ENCODE results near the gene MAP4K4. TPM values are rescaled to one million over a fixed set of nuclear protein-coding genes. Genes with fewer than 3 reads are reported as not detected.
A peak's percentile ranks its signal among the peaks of the same experiment; 100 is the strongest.

Gene MAP4K4
- total and polyA plus RNA-seq, 4 donors = 106 to 363 (median 200) TPM

- no peak overlapping the region for H3K4me3 ChIP-seq (ENCODE audit: low read depth, low read length)
- H3K9me3 ChIP-seq (ENCODE audit: control insufficient read depth, insufficient read depth, low read length) = no peaks in the 10 kb centered on the region
- DNase-seq (ENCODE audit: low read depth in 4 of 6, low spot score in 6 of 6) = no peak
- H3K36me3 ChIP-seq (ENCODE audit: control insufficient read depth, insufficient read depth, low read length) = no peaks in the 10 kb centered on the region
- H3K27me3 ChIP-seq (ENCODE audit: control insufficient read depth, insufficient read depth, low read length) = no peaks in the 10 kb centered on the region
- WGBS (ENCODE audit: insufficient coverage) = no CpG with 5 or more reads among the region's 1 CpG
- H3K27ac ChIP-seq (ENCODE audit: low read depth, low read length) = no peak overlapping the region
- H3K4me1 ChIP-seq (ENCODE audit: control insufficient read depth, insufficient read depth, low read length) = peaks cover 35% of the 10 kb centered on the region
Measured at GRCh38 chr2:101736861-101737291, 39.4 kb downstream of the MAP4K4 start.

DNA sequence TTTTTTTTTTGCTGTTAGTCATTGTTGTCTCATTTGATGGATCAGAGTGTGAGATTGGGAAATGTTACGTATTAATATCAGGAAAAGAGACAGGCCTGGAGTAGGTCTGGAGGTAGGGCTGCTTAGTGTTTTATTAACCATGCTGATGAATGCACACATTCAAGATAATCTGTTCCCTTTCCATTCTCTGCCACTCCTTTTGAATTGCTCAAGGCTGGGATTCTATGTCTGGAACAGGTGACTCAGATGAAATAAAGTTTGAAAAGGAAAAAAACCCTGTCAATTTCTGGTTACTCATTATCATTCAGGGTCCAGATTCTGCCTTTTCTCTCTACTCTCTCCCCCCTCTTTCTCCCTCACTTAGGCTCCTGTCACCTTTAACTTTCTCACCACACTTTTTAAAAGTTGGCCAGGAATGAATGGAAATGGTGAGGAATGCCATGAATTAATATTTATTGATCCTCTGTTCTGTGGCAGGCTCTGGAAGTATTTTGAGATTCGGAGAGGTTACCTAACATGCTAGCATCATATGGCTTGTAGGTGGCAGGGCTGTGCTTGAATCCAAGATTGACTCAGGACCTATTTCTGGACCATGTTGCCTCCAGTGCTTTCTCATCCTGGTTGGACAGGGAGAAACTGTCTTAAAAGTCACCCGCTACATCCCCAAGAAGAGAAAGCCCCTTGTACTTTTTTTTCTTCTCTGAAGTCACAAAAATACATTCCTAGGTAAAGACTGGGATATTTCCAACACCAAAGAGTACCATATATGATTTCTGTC, 40.2 kb downstream of the MAP4K4 start:
- no peak for DNase-seq (ENCODE audit: low read depth in 4 of 6, low spot score in 6 of 6)
- Histone ChIP-seq H3K27ac (ENCODE audit: low read depth, low read length) (no peak overlapping the region), H3K27me3 (ENCODE audit: control insufficient read depth, insufficient read depth, low read length) (no peaks in the 10 kb centered on the region), H3K4me3 (ENCODE audit: low read depth, low read length) (no peak overlapping the region), H3K9me3 (ENCODE audit: control insufficient read depth, insufficient read depth, low read length) (no peaks in the 10 kb centered on the region), H3K4me1 (ENCODE audit: control insufficient read depth, insufficient read depth, low read length) (peaks cover 37% of the 10 kb centered on the region), H3K36me3 (ENCODE audit: control insufficient read depth, insufficient read depth, low read length) (no peaks in the 10 kb centered on the region)
- WGBS (ENCODE audit: insufficient coverage) = 71% methylated on average over 1 of the region's 3 CpGs

GRCh38 chr2:101738649-101739048, 41.1 kb downstream of the MAP4K4 start:
- no peak overlapping the region for H3K27ac ChIP-seq (ENCODE audit: low read depth, low read length)
- peaks cover 36% of the 10 kb centered on the region for H3K4me1 ChIP-seq (ENCODE audit: control insufficient read depth, insufficient read depth, low read length)
- no peaks in the 10 kb centered on the region for H3K36me3 ChIP-seq (ENCODE audit: control insufficient read depth, insufficient read depth, low read length)
- no peaks in the 10 kb centered on the region for H3K9me3 ChIP-seq (ENCODE audit: control insufficient read depth, insufficient read depth, low read length)
- no peaks in the 10 kb centered on the region for H3K27me3 ChIP-seq (ENCODE audit: control insufficient read depth, insufficient read depth, low read length)
- no CpG with 5 or more reads among the region's 2 CpGs for WGBS (ENCODE audit: insufficient coverage)
- H3K4me3 ChIP-seq (ENCODE audit: low read depth, low read length) = no peak overlapping the region
- DNase-seq (ENCODE audit: low read depth in 4 of 6, low spot score in 6 of 6) = no peak

- no peaks in the 10 kb centered on the region for H3K9me3 ChIP-seq (ENCODE audit: control insufficient read depth, insufficient read depth, low read length)
- H3K27me3 ChIP-seq (ENCODE audit: control insufficient read depth, insufficient read depth, low read length) = no peaks in the 10 kb centered on the region
- WGBS (ENCODE audit: insufficient coverage) = no CpG with 5 or more reads among the region's 1 CpG
- no peak overlapping the region for H3K4me3 ChIP-seq (ENCODE audit: low read depth, low read length)
- no peak for DNase-seq (ENCODE audit: low read depth in 4 of 6, low spot score in 6 of 6)
- peaks cover 32% of the 10 kb centered on the region for H3K4me1 ChIP-seq (ENCODE audit: control insufficient read depth, insufficient read depth, low read length)
- H3K36me3 ChIP-seq (ENCODE audit: control insufficient read depth, insufficient read depth, low read length) = no peaks in the 10 kb centered on the region
- peak overlapping the region; percentile 33 for H3K27ac ChIP-seq (ENCODE audit: low read depth, low read length)
Measured at GRCh38 chr2:101740555-101740964, 43.1 kb downstream of the MAP4K4 start.

DNA sequence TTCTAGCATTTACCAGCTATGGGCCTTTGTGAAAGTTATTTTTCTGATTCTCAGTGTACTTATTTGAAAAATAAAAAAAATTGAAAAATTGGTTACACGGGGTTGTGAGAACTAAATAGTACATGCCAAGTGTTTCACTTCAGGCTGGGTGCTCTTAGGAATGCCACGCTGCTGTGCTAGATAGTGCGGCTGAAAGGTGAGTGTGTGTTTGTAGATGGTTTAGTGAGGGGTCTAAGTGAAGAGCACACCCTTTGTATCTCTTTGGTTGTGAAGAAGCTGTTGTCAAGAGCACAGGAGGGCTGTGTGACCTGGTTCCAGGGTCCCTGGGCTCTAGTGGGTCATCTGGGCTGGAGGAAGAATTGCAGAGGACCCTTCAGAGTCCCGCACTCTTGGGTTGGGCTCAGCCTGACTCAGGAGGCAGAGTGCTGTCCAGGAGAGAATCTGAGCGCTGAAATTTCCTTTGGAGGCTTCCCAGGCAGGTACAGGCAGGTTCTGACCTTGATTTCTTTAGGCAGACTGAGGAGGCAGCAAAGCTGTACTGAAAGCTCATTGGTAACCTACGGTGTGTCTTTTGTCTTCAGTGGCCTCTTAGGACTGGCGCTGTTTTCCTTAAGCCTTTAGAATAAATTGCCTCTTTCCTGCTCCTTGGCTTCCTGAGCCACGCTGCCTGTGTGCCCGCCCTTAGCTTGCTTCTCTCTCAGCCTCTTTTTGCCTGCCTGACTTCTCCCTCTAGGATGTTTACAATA, 44.4 kb downstream of the MAP4K4 start:
- Histone ChIP-seq H3K9me3 (ENCODE audit: control insufficient read depth, insufficient read depth, low read length) (no peaks in the 10 kb centered on the region), H3K36me3 (ENCODE audit: control insufficient read depth, insufficient read depth, low read length) (no peaks in the 10 kb centered on the region), H3K4me3 (ENCODE audit: low read depth, low read length) (no peak overlapping the region), H3K4me1 (ENCODE audit: control insufficient read depth, insufficient read depth, low read length) (peaks cover 26% of the 10 kb centered on the region), H3K27me3 (ENCODE audit: control insufficient read depth, insufficient read depth, low read length) (no peaks in the 10 kb centered on the region), H3K27ac (ENCODE audit: low read depth, low read length) (peak overlapping the region; percentile 26)
- WGBS (ENCODE audit: insufficient coverage) = 45% methylated on average over 7 of the region's 9 CpGs
- peak in 1 of 6 donors; percentile 63 for DNase-seq (ENCODE audit: low read depth in 4 of 6, low spot score in 6 of 6)

- 0% methylated on average over 1 of the region's 1 CpG for WGBS (ENCODE audit: insufficient coverage)
- Histone ChIP-seq H3K9me3 (ENCODE audit: control insufficient read depth, insufficient read depth, low read length) (no peaks in the 10 kb centered on the region), H3K27me3 (ENCODE audit: control insufficient read depth, insufficient read depth, low read length) (no peaks in the 10 kb centered on the region), H3K4me1 (ENCODE audit: control insufficient read depth, insufficient read depth, low read length) (peaks cover 29% of the 10 kb centered on the region), H3K4me3 (ENCODE audit: low read depth, low read length) (no peak overlapping the region), H3K27ac (ENCODE audit: low read depth, low read length) (peak overlapping the region; percentile 26), H3K36me3 (ENCODE audit: control insufficient read depth, insufficient read depth, low read length) (no peaks in the 10 kb centered on the region)
- no peak for DNase-seq (ENCODE audit: low read depth in 4 of 6, low spot score in 6 of 6)
Measured at GRCh38 chr2:101742547-101742946, 45.0 kb downstream of the MAP4K4 start.

GRCh38 chr2:101743288-101743687, 45.8 kb downstream of the MAP4K4 start:
- H3K4me3 ChIP-seq (ENCODE audit: low read depth, low read length) = no peak overlapping the region
- peaks cover 29% of the 10 kb centered on the region for H3K4me1 ChIP-seq (ENCODE audit: control insufficient read depth, insufficient read depth, low read length)
- no CpG with 5 or more reads among the region's 3 CpGs for WGBS (ENCODE audit: insufficient coverage)
- H3K27me3 ChIP-seq (ENCODE audit: control insufficient read depth, insufficient read depth, low read length) = no peaks in the 10 kb centered on the region
- no peak for DNase-seq (ENCODE audit: low read depth in 4 of 6, low spot score in 6 of 6)
- H3K36me3 ChIP-seq (ENCODE audit: control insufficient read depth, insufficient read depth, low read length) = no peaks in the 10 kb centered on the region
- peak overlapping the region; percentile 34 for H3K27ac ChIP-seq (ENCODE audit: low read depth, low read length)
- no peaks in the 10 kb centered on the region for H3K9me3 ChIP-seq (ENCODE audit: control insufficient read depth, insufficient read depth, low read length)

GRCh38 chr2:101744832-101745231, 47.3 kb downstream of the MAP4K4 start:
- 86% methylated on average over 1 of the region's 1 CpG for WGBS (ENCODE audit: insufficient coverage)
- no peak overlapping the region for H3K27ac ChIP-seq (ENCODE audit: low read depth, low read length)
- no peak for DNase-seq (ENCODE audit: low read depth in 4 of 6, low spot score in 6 of 6)
- H3K9me3 ChIP-seq (ENCODE audit: control insufficient read depth, insufficient read depth, low read length) = no peaks in the 10 kb centered on the region
- H3K36me3 ChIP-seq (ENCODE audit: control insufficient read depth, insufficient read depth, low read length) = no peaks in the 10 kb centered on the region
- H3K4me3 ChIP-seq (ENCODE audit: low read depth, low read length) = no peak overlapping the region
- H3K4me1 ChIP-seq (ENCODE audit: control insufficient read depth, insufficient read depth, low read length) = peaks cover 29% of the 10 kb centered on the region
- no peaks in the 10 kb centered on the region for H3K27me3 ChIP-seq (ENCODE audit: control insufficient read depth, insufficient read depth, low read length)

DNA sequence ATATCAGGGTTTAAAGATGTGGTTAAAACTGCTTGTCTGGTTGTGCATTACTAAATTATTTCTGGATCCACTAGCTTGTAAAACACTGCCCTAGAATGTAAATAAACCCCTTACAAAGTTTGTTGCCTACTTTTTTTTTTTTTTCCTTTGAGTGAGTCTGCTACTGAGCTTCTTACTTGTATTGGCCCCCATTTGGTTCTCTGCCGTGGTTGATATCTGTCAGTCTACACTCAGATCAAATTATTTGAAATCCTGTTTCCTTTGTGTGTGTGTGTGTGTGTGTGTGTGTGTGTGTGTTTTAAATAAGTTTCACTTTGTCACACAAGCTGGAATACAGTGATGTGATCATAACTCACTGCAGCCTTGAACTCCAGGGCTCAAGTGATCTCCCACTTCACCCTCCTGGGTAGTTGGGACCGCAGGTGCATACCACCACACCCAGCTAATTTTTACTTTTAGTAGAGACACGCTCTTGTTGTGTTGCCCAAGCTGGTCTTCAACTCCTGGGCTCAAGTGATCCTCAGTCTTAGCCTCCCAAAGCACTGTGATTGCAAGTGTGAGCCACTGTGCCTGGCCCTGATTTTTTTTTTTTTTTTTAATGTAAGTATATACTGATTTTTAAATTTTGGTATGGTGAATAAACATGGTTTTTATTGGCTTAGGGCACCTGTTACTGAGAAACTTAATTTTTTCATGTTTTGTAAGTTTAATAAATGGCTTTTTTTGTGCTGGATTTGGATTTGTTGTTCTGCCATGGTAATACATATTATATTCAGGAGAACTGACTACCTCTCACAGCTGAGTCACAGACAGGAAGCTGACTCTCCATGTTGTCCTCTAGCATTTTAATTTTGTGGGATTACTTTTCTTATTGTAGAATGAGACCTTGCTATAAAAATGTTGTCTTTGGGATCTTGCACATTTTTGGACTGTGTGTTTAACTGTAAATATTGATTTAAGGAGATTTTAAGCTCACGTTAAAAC, 48.5 kb downstream of the MAP4K4 start:
- Histone ChIP-seq H3K27me3 (ENCODE audit: control insufficient read depth, insufficient read depth, low read length) (no peaks in the 10 kb centered on the region), H3K27ac (ENCODE audit: low read depth, low read length) (no peak overlapping the region), H3K4me3 (ENCODE audit: low read depth, low read length) (no peak overlapping the region), H3K4me1 (ENCODE audit: control insufficient read depth, insufficient read depth, low read length) (peaks cover 32% of the 10 kb centered on the region), H3K9me3 (ENCODE audit: control insufficient read depth, insufficient read depth, low read length) (no peaks in the 10 kb centered on the region), H3K36me3 (ENCODE audit: control insufficient read depth, insufficient read depth, low read length) (no peaks in the 10 kb centered on the region)
- no peak for DNase-seq (ENCODE audit: low read depth in 4 of 6, low spot score in 6 of 6)
- WGBS (ENCODE audit: insufficient coverage) = 100% methylated on average over 2 of the region's 4 CpGs

All from spinal cord (tissue), 10 donors.